OCI-LY1 (cell line): ENCODE results near the gene RAD23B.

Experiments used
- H2AFZ ChIP-seq: fragments of 200-600 bp; sonication (generic), shearing (Covaris generic); 2 replicates; pipeline ENCODE4 v1.6.0; 2014; ENCODE audit warnings: antibody characterized with exemption, mild to moderate bottlenecking, low read length
- H3F3A ChIP-seq: fragments of 200-600 bp; sonication (generic), shearing (Covaris generic); 2 replicates; pipeline ENCODE4 v1.6.0; 2014; ENCODE audit warnings: mild to moderate bottlenecking, antibody characterized with exemption, low read length, moderate library complexity; ENCODE audit not compliant: insufficient read depth
- H3K27ac ChIP-seq: fragments of 200-600 bp; sonication (generic); 2 replicates; pipeline ENCODE4 v1.5.1; 2014; ENCODE audit warnings: low read length, mixed run types, mild to moderate bottlenecking, low read depth; ENCODE audit not compliant: poor library complexity, severe bottlenecking
- H3K27me3 ChIP-seq: fragments of 200-600 bp; sonication (generic); 2 replicates; pipeline ENCODE4 v1.6.0; 2014; ENCODE audit warnings: antibody characterized with exemption, mild to moderate bottlenecking, low read length, moderate library complexity; ENCODE audit not compliant: insufficient read depth
- H3K36me3 ChIP-seq: fragments of 200-600 bp; sonication (generic); 2 replicates; pipeline ENCODE4 v1.6.1; 2014; ENCODE audit warnings: mild to moderate bottlenecking, antibody characterized with exemption, low read length, moderate library complexity, mixed read lengths; ENCODE audit not compliant: insufficient read depth
- H3K4me1 ChIP-seq: fragments of 200-600 bp; sonication (generic); 2 replicates; pipeline ENCODE4 v1.5.1; 2014; ENCODE audit warnings: mild to moderate bottlenecking, low read length, moderate library complexity; ENCODE audit not compliant: insufficient read depth, severe bottlenecking
- H3K4me2 ChIP-seq: fragments of 200-600 bp; sonication (generic), shearing (Covaris generic); 2 replicates; pipeline ENCODE4 v1.6.1; 2014; ENCODE audit warnings: low read length
- H3K4me3 ChIP-seq: fragments of 200-600 bp; sonication (generic); 2 replicates; pipeline ENCODE4 v1.5.1; 2014; ENCODE audit warnings: low read length, low read depth, mild to moderate bottlenecking, mixed read lengths; ENCODE audit not compliant: poor library complexity, severe bottlenecking
- H3K79me2 ChIP-seq: fragments of 200-600 bp; shearing (Covaris generic); 2 replicates; pipeline ENCODE4 v1.6.1; 2016; ENCODE audit warnings: mixed run types, low read length, mixed read lengths; ENCODE audit not compliant: insufficient read depth
- H3K9ac ChIP-seq: fragments of 200-600 bp; sonication (generic), shearing (Covaris generic); 2 replicates; pipeline ENCODE4 v1.6.1; 2014; ENCODE audit warnings: mild to moderate bottlenecking, low read length, mixed read lengths
- H3K9me2 ChIP-seq: fragments of 200-600 bp; sonication (generic), shearing (Covaris generic); 2 replicates; pipeline ENCODE4 v1.6.1; 2014; ENCODE audit warnings: low read depth, mild to moderate bottlenecking, low read length, mixed read lengths
- H3K9me3 ChIP-seq: fragments of 200-600 bp; shearing (Covaris generic); 2 replicates; pipeline ENCODE4 v1.6.1; 2014; ENCODE audit warnings: low read length, mixed read lengths
- H4K20me1 ChIP-seq: fragments of 200-600 bp; sonication (generic), shearing (Covaris generic); 2 replicates; pipeline ENCODE4 v1.6.0; 2016; ENCODE audit warnings: mild to moderate bottlenecking, low read length; ENCODE audit not compliant: insufficient read depth
- CTCF ChIP-seq: fragments of 200-600 bp; sonication (generic), shearing (Covaris generic); IDR thresholded peaks from 2 replicates; pipeline ENCODE4 v1.5.1; 2017; ENCODE audit warnings: mild to moderate bottlenecking, antibody characterized with exemption, low read length, moderate library complexity, mixed read lengths
- EZH2 ChIP-seq: fragments of 200-600 bp; sonication (generic), shearing (Covaris generic); IDR thresholded peaks from 2 replicates; pipeline ENCODE4 v1.8.0; 2017; ENCODE audit warnings: borderline replicate concordance, mixed run types, mild to moderate bottlenecking, antibody characterized with exemption, low read length, moderate library complexity, mixed read lengths

Gene RAD23B

GRCh38 chr9:107373809-107374208 is 90.7 kb downstream of the RAD23B start:
- TF ChIP-seq CTCF (no peak), EZH2 (no peak)
- Histone ChIP-seq H4K20me1 (no peaks in the 10 kb centered on the region), H3F3A (no peaks in the 10 kb centered on the region), H3K36me3 (no peaks in the 10 kb centered on the region), H3K79me2 (no peaks in the 10 kb centered on the region), H3K9ac (no peak overlapping the region), H3K9me3 (no peaks in the 10 kb centered on the region), H2AFZ (no peak overlapping the region), H3K27me3 (no peaks in the 10 kb centered on the region), H3K4me3 (no peak overlapping the region), H3K4me1 (no peaks in the 10 kb centered on the region), H3K27ac (no peak overlapping the region), H3K4me2 (no peak overlapping the region), H3K9me2 (no peaks in the 10 kb centered on the region)

GRCh38 chr9:107375001-107375400 is 91.9 kb downstream of the RAD23B start:
- no peaks in the 10 kb centered on the region for H3K27me3 ChIP-seq
- H3K79me2 ChIP-seq, result no peaks in the 10 kb centered on the region
- H3F3A ChIP-seq, result no peaks in the 10 kb centered on the region
- H3K4me1 ChIP-seq, result no peaks in the 10 kb centered on the region
- no peaks in the 10 kb centered on the region for H3K9me3 ChIP-seq
- no peak for TF ChIP-seq CTCF
- H3K9me2 ChIP-seq, result no peaks in the 10 kb centered on the region
- no peaks in the 10 kb centered on the region for H4K20me1 ChIP-seq
- no peak overlapping the region for H3K27ac ChIP-seq
- H3K36me3 ChIP-seq, result no peaks in the 10 kb centered on the region
- no peak overlapping the region for H3K4me2 ChIP-seq
- H2AFZ ChIP-seq, result no peak overlapping the region
- H3K4me3 ChIP-seq, result no peak overlapping the region
- no peak overlapping the region for H3K9ac ChIP-seq

GRCh38 chr9:107375651-107376369 is 92.7 kb downstream of the RAD23B start:
- Histone ChIP-seq H3F3A (no peaks in the 10 kb centered on the region), H3K4me2 (no peak overlapping the region), H2AFZ (no peak overlapping the region), H4K20me1 (no peaks in the 10 kb centered on the region), H3K79me2 (no peaks in the 10 kb centered on the region), H3K9me3 (no peaks in the 10 kb centered on the region), H3K4me1 (no peaks in the 10 kb centered on the region), H3K9ac (no peak overlapping the region), H3K36me3 (no peaks in the 10 kb centered on the region), H3K27me3 (no peaks in the 10 kb centered on the region), H3K27ac (no peak overlapping the region), H3K4me3 (no peak overlapping the region), H3K9me2 (no peaks in the 10 kb centered on the region)
- TF ChIP-seq CTCF (no peak), EZH2 (no peak)
